ENCODE results near the gene EEF1A2. TPM values are rescaled to one million over a fixed set of nuclear protein-coding genes. Genes with fewer than 3 reads are reported as not detected.
A peak's percentile ranks its signal among the peaks of the same experiment; 100 is the strongest.
"Not testable (repeated sequence)": the region's sequence is repeated elsewhere in the genome, so short reads cannot be mapped to it uniquely, and the experiment has no call there.

The EEF1A2 gene
- total RNA-seq, 6 experiments from 2014 or later: 0.22 to 153 (median 1.0) TPM

DNA sequence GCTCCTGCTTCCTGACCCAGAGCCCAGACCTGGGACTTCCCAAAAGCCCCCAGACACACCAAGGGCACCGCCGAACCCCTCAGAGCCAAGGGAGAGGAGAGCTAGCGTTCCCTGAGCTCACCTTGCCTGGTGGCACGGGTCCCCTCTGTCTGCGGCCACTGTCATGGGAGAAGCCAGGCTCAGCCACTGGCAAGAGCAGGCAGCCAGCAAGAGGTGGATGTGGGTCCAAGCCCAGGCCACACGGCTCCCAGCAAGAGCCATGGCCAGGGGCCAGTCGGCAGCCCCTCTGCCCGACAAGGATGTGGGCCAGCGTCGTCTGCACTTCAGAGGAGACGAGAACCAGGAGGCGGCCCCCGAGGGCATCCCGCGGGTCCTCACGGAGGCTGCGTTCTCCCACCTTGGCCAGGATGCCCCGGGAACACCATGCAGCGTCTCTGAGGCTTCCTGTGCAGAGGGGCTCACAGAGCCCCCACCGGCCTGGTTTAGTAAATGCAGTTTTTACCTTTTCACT lies 19.5 kb upstream of the EEF1A2 start:
- ATAC-seq: no peak
- no peak overlapping the region for H3K4me3 ChIP-seq
- intact Hi-C loops (cut with DNase I): no loop called here
- H3K27me3 ChIP-seq: no peaks in the 10 kb centered on the region
- TF ChIP-seq, protein P1, sequence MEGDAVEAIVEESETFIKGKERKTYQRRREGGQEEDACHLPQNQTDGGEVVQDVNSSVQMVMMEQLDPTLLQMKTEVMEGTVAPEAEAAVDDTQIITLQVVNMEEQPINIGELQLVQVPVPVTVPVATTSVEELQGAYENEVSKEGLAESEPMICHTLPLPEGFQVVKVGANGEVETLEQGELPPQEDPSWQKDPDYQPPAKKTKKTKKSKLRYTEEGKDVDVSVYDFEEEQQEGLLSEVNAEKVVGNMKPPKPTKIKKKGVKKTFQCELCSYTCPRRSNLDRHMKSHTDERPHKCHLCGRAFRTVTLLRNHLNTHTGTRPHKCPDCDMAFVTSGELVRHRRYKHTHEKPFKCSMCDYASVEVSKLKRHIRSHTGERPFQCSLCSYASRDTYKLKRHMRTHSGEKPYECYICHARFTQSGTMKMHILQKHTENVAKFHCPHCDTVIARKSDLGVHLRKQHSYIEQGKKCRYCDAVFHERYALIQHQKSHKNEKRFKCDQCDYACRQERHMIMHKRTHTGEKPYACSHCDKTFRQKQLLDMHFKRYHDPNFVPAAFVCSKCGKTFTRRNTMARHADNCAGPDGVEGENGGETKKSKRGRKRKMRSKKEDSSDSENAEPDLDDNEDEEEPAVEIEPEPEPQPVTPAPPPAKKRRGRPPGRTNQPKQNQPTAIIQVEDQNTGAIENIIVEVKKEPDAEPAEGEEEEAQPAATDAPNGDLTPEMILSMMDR (IDR thresholded peaks at IDR 0.05): no peak
- TF ChIP-seq POLR2A (IDR thresholded peaks at IDR 0.05): no peak
- peaks cover 0 to 10% (median 2%) of the 10 kb centered on the region in 4 donors for H3K4me1 ChIP-seq
- DNase-seq: peak in 2 of 3 donors; percentile 44 to 51
- no peaks in the 10 kb centered on the region for H3K9me3 ChIP-seq
- 59% methylated on average over 8 of the region's 20 CpGs for WGBS (ENCODE audit: insufficient coverage, low coverage, low lambda C conversion rate, missing lambda C conversion rate)
- no peaks in the 10 kb centered on the region for H3K36me3 ChIP-seq
- H3K27ac ChIP-seq: no peak overlapping the region

DNA sequence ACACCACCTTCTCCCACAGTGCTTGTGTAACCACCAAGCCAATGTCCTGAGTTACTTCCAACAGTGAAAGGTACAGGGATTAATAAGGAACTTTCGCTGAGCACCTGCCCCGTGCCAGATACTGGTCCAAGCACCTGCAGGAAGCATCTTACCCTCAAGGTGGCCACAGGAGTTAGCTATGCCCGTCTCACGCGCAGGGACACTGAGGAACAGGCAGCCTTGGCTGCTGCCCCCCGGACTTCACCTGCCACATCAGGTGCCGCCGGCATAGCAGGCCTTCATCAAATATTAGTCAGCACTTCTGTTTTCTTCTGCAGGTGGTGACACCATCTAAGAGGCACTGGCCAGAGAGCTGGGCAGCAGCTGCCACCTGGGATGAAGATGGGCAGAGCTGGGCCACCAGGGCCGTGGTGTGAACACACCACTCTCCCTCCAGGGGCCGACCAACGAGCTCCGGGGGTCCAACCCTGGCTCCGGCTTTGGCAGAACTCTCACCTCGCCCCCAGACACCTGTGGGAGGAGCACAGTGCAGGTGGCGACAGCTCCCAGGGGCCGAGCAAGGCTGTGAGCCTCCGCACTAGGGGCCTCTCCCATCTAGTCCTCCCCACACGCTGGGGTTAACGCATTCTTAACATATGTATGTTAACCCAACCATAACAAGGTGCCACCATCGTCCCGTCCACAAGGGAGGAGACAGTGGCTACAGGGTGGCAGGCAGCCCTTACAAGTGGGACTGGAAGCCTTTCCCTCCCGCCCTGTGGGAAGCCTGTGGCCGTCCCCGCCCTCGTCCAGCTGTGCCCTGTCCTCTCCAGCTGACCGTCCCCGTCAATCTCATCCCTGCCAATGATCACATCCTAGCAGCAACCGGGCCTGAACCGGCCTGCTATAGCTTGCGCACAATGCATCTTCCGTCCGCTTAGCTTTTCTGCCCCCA lies 18.8 kb upstream of the EEF1A2 start:
- TF ChIP-seq, protein P1 (IDR thresholded peaks at IDR 0.05): no peak
- TF ChIP-seq POLR2A (IDR thresholded peaks at IDR 0.05): no peak
- H3K4me1 ChIP-seq: peaks cover 0 to 10% (median 2%) of the 10 kb centered on the region in 4 donors
- DNase-seq: peak in 2 of 3 donors; percentile 24 to 45
- no peaks in the 10 kb centered on the region for H3K9me3 ChIP-seq
- intact Hi-C loops (cut with DNase I): no loop called here
- WGBS (ENCODE audit: insufficient coverage, low coverage, low lambda C conversion rate, missing lambda C conversion rate): 81% methylated on average over 6 of the region's 32 CpGs
- H3K27ac ChIP-seq: no peak overlapping the region
- H3K4me3 ChIP-seq: no peak overlapping the region
- H3K36me3 ChIP-seq: no peaks in the 10 kb centered on the region
- no peaks in the 10 kb centered on the region for H3K27me3 ChIP-seq
- ATAC-seq: no peak

DNA sequence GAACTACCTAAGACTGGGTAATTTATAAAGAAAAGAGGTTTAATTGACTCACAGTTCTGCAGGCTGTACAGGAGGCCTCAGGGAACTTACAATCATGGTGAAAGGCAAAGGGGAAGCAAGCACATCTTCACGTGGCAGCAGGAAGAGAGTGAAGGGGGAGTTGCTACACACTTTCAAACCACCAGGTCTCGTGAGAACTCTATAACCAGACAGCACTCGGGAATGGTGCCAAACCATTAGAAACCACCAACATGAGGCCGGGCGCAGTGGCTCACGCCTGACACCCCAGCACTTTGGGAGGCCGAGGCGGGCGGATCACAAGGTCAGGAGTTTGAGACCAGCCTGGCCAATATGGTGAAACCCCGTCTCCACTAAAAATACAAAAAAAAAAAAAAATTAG lies 15.6 kb upstream of the EEF1A2 start:
- 62% methylated on average over 10 of the region's 10 CpGs for WGBS (ENCODE audit: insufficient coverage, low coverage, low lambda C conversion rate, missing lambda C conversion rate)
- H3K27ac ChIP-seq; H3K4me1 ChIP-seq; ATAC-seq; intact Hi-C loops (cut with DNase I); H3K36me3 ChIP-seq; H3K9me3 ChIP-seq; H3K4me3 ChIP-seq; H3K27me3 ChIP-seq: not testable (repeated sequence)
- peak in 1 of 3 donors; percentile 16 for DNase-seq

DNA sequence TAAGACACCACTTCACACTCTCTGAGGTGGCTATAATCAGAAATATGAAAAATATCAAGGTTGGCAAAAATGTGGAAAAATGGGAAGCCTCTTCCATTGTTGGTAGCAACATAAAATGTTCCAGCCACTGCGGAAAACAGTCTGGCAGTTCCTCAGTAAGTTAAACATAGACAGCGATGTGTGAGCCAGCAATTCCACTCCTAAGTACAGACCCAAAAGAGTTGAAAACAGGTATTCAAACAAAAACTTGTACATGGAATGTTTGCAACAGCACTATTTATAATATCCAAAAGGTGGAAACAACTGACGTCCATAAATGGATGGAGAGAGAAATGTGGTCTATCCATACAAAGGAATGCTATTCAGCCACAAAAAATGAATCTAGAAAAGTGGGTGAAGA lies 14.3 kb upstream of the EEF1A2 start:
- no peak for DNase-seq
- no peaks in the 10 kb centered on the region for H3K4me1 ChIP-seq
- no peak overlapping the region for H3K4me3 ChIP-seq
- no peak for ATAC-seq
- H3K36me3 ChIP-seq: no peaks in the 10 kb centered on the region
- TF ChIP-seq, protein P1 (IDR thresholded peaks at IDR 0.05): no peak
- TF ChIP-seq POLR2A (IDR thresholded peaks at IDR 0.05): no peak
- intact Hi-C loops (cut with DNase I): no loop called here
- H3K27me3 ChIP-seq: no peaks in the 10 kb centered on the region
- H3K9me3 ChIP-seq: no peaks in the 10 kb centered on the region
- H3K27ac ChIP-seq: no peak overlapping the region
- WGBS (ENCODE audit: insufficient coverage, low coverage, low lambda C conversion rate, missing lambda C conversion rate): 63% methylated on average over 3 of the region's 3 CpGs

DNA sequence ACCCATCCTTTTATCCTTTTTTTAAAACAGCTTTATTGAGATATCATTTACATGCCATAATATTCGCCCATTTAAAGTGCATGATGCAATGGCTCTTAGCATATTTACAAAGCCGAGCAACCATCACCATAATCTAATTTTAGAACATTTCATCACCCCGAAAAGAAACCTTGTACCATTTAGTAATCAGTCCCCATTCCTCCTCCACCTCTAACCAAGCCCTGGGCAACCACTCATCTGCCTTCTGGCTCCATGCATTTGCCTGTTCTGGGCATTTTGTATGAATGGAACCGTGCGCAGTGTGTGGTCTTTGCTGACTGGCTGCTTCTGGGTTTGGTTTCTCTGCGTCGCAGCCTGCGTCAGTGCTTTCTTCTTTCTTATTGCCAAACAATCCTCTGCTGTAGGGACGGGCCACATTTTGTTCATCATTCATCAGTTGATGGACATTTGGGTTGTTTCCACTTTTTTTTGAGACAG lies 10.2 kb upstream of the EEF1A2 start:
- H3K36me3 ChIP-seq: no peaks in the 10 kb centered on the region
- peak in 1 of 4 donors; percentile 46 for ATAC-seq
- H3K9me3 ChIP-seq: no peaks in the 10 kb centered on the region
- peak in 1 of 3 donors; percentile 16 for DNase-seq
- TF ChIP-seq POLR2A (IDR thresholded peaks at IDR 0.05): no peak
- TF ChIP-seq, protein P1 (IDR thresholded peaks at IDR 0.05): no peak
- no peaks in the 10 kb centered on the region for H3K4me1 ChIP-seq
- H3K4me3 ChIP-seq: no peak overlapping the region
- H3K27me3 ChIP-seq: no peaks in the 10 kb centered on the region
- no peak overlapping the region for H3K27ac ChIP-seq
- intact Hi-C loops (cut with DNase I): no loop called here
- 59% methylated on average over 9 of the region's 9 CpGs for WGBS (ENCODE audit: insufficient coverage, low coverage, low lambda C conversion rate, missing lambda C conversion rate)

All from right lobe of liver (tissue), 6 donors.